ENCODE data around the gene TMEM63B. TPM values are rescaled to one million over a fixed set of nuclear protein-coding genes. Genes with fewer than 3 reads are reported as not detected.
A peak's percentile ranks its signal among the peaks of the same experiment; 100 is the strongest.
"Not testable (repeated sequence)": the region's sequence is repeated elsewhere in the genome, so short reads cannot be mapped to it uniquely, and the experiment has no call there.

Gene TMEM63B
- total and polyA plus RNA-seq, 9 of the 15 experiments (the other 6 are each of a cell fraction or from before 2014, with no cell fraction given) = 0.14 to 39.4 (median 14.4) TPM

DNA sequence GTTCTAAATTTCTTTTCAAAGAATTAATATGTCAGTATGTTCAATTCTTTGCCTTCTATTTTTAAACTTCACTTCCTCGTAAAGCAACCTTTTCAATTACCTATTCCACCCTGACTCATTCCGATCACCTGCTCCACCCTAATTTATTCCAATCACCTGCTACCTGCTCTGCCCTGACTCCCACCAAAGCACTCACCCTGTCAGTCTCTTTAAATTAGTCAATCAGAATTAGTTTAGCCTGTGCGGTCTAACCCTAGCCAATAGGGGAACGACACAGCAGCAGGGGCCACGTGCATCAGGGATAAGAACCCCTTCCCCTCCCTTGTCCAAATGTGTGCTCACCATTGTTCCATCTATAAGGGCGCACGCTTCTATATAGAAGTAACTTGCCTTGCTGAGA, 58.0 kb downstream of the TMEM63B start:
- WGBS (ENCODE audit: insufficient coverage, low coverage, missing lambda C conversion rate) = 46% methylated on average over 7 of the region's 7 CpGs
- H3K4me2 ChIP-seq (ENCODE audit: insufficient read depth, low read length); intact Hi-C loops (cut with micrococcal nuclease); ATAC-seq; H3K9ac ChIP-seq (ENCODE audit: insufficient read depth in 1 of 2, low read depth in 2 of 2, low read length in 2 of 2); H3K27ac ChIP-seq (ENCODE audit: extremely low read depth, low read depth, low read length); H3K36me3 ChIP-seq (ENCODE audit: control insufficient read depth, insufficient read depth, low read length); H4K20me1 ChIP-seq (replicated peaks; ENCODE audit: control insufficient read depth, insufficient read depth, low read length); H2AFZ ChIP-seq (ENCODE audit: low read depth, low read length); H3K9me1 ChIP-seq (ENCODE audit: control insufficient read depth, insufficient read depth, low read length); H3K4me3 ChIP-seq; H3K79me2 ChIP-seq (ENCODE audit: control insufficient read depth, insufficient read depth, low read length); DNase-seq (ENCODE audit: extremely low read depth in 1 of 4, low spot score in 3 of 4); in situ Hi-C loops (cut with MboI); BruUV-seq (replicated peaks); H3K27me3 ChIP-seq (ENCODE audit: control insufficient read depth in 2 of 2, insufficient read depth in 2 of 2, low read length in 2 of 2); FAIRE-seq; CTCF ChIA-PET (ENCODE audit: low intra/inter-chr PET ratio); H3K9me3 ChIP-seq (replicated peaks; ENCODE audit: control insufficient read depth, insufficient read depth, low read depth, low read length): not testable (repeated sequence)
- peaks cover 10 to 11% of the 10 kb centered on the region in 2 experiments; a peak in 2 of 5 replicates for H3K4me1 ChIP-seq (replicated peaks in 1 of 2; ENCODE audit: control insufficient read depth in 2 of 2, insufficient read depth in 2 of 2, low read length in 2 of 2)
- TF ChIP-seq, protein P1, sequence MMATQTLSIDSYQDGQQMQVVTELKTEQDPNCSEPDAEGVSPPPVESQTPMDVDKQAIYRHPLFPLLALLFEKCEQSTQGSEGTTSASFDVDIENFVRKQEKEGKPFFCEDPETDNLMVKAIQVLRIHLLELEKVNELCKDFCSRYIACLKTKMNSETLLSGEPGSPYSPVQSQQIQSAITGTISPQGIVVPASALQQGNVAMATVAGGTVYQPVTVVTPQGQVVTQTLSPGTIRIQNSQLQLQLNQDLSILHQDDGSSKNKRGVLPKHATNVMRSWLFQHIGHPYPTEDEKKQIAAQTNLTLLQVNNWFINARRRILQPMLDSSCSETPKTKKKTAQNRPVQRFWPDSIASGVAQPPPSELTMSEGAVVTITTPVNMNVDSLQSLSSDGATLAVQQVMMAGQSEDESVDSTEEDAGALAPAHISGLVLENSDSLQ (IDR thresholded peaks at IDR 0.05) = peak; percentile 41; the same call in 1 of the 2 replicates
- POLR2A ChIA-PET = interaction anchor here (0.7 to 2.4 kb wide), 2 partner anchors 16 to 34 kb away, joined by 3 to 10 read pairs; no protein-coding TSS in a partner anchor

DNA sequence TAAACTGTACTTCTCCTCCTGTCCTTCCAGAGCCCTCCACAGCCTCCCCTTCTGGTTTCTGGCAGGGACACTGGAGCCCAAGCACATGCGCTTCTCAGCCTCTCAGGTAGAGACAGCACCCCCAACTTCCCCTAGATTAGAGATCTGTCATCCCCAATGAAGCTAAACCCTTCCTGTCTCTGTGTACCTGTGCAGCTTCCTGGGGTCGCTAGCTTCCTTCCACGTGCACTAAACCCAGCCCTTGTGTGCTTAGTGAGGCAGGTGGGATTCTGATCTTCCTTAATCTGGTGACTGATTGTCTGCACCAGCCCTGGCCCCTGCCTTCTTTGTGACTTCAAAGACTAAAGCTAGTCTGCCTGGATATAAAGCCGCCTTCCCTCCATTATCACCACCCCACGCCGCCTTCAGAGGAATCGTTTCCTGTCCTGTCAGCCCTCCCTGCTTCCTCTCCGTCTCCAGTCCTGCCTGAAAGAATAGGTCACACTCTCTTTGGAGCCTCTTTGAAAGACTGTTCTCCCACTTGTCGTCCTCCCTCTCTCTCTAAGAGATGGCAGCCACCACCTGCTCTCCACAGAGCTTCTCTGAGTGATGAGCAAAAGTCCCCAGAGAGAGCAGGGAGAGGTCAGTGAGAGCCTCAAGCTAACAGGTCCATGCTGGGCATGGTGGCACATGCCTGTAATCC, 58.7 kb downstream of the TMEM63B start:
- FAIRE-seq (no peak), ATAC-seq (peak; percentile 59), DNase-seq (ENCODE audit: extremely low read depth in 1 of 4, low spot score in 3 of 4) (peak in 2 of 4 experiments; percentile 22 to 23)
- peak overlapping the region; percentile 64 for H3K4me2 ChIP-seq (ENCODE audit: insufficient read depth, low read length)
- H3K36me3 ChIP-seq (ENCODE audit: control insufficient read depth, insufficient read depth, low read length) = no peaks in the 10 kb centered on the region
- POLR2A ChIA-PET = interaction anchor here (0.7 to 2.4 kb wide), 5 partner anchors 8 to 61 kb away, joined by 3 to 11 read pairs (median 4); partner anchors contain the start of gene HSP90AB1
- WGBS (ENCODE audit: insufficient coverage, low coverage, missing lambda C conversion rate) = 17% methylated on average over 9 of the region's 9 CpGs
- no peaks in the 10 kb centered on the region for H3K9me3 ChIP-seq (replicated peaks; ENCODE audit: control insufficient read depth, insufficient read depth, low read depth, low read length)
- in situ Hi-C loops (cut with MboI) (no loop called here), intact Hi-C loops (cut with micrococcal nuclease) (no loop called here)
- H3K79me2 ChIP-seq (ENCODE audit: control insufficient read depth, insufficient read depth, low read length) = no peaks in the 10 kb centered on the region
- H3K4me3 ChIP-seq = no peak overlapping the region
- no peaks in the 10 kb centered on the region for H3K9me1 ChIP-seq (ENCODE audit: control insufficient read depth, insufficient read depth, low read length)
- no peak overlapping the region for H3K27ac ChIP-seq (ENCODE audit: extremely low read depth, low read depth, low read length)
- peak overlapping the region; percentile 96 for H2AFZ ChIP-seq (ENCODE audit: low read depth, low read length)
- CTCF ChIA-PET (ENCODE audit: low intra/inter-chr PET ratio) = no interaction called here
- H4K20me1 ChIP-seq (replicated peaks; ENCODE audit: control insufficient read depth, insufficient read depth, low read length) = no peaks in the 10 kb centered on the region
- no peaks in the 10 kb centered on the region for H3K27me3 ChIP-seq (ENCODE audit: control insufficient read depth in 2 of 2, insufficient read depth in 2 of 2, low read length in 2 of 2)
- peak overlapping the region; percentile 9 to 80; a peak in 2 of 4 replicates for H3K9ac ChIP-seq (ENCODE audit: insufficient read depth in 1 of 2, low read depth in 2 of 2, low read length in 2 of 2)
- H3K4me1 ChIP-seq (replicated peaks in 1 of 2; ENCODE audit: control insufficient read depth in 2 of 2, insufficient read depth in 2 of 2, low read length in 2 of 2) = peaks cover 10 to 11% of the 10 kb centered on the region in 2 experiments; a peak in 3 of 5 replicates
- no TSS peak for BruUV-seq (replicated peaks)
- TF ChIP-seq, protein P2, sequence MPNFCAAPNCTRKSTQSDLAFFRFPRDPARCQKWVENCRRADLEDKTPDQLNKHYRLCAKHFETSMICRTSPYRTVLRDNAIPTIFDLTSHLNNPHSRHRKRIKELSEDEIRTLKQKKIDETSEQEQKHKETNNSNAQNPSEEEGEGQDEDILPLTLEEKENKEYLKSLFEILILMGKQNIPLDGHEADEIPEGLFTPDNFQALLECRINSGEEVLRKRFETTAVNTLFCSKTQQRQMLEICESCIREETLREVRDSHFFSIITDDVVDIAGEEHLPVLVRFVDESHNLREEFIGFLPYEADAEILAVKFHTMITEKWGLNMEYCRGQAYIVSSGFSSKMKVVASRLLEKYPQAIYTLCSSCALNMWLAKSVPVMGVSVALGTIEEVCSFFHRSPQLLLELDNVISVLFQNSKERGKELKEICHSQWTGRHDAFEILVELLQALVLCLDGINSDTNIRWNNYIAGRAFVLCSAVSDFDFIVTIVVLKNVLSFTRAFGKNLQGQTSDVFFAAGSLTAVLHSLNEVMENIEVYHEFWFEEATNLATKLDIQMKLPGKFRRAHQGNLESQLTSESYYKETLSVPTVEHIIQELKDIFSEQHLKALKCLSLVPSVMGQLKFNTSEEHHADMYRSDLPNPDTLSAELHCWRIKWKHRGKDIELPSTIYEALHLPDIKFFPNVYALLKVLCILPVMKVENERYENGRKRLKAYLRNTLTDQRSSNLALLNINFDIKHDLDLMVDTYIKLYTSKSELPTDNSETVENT (CRISPR knock-in tag; IDR thresholded peaks at IDR 0.05) = no peak
- peak; percentile 59 for TF ChIP-seq L3MBTL2 (IDR thresholded peaks at IDR 0.05)
- TF ChIP-seq, protein P3, sequence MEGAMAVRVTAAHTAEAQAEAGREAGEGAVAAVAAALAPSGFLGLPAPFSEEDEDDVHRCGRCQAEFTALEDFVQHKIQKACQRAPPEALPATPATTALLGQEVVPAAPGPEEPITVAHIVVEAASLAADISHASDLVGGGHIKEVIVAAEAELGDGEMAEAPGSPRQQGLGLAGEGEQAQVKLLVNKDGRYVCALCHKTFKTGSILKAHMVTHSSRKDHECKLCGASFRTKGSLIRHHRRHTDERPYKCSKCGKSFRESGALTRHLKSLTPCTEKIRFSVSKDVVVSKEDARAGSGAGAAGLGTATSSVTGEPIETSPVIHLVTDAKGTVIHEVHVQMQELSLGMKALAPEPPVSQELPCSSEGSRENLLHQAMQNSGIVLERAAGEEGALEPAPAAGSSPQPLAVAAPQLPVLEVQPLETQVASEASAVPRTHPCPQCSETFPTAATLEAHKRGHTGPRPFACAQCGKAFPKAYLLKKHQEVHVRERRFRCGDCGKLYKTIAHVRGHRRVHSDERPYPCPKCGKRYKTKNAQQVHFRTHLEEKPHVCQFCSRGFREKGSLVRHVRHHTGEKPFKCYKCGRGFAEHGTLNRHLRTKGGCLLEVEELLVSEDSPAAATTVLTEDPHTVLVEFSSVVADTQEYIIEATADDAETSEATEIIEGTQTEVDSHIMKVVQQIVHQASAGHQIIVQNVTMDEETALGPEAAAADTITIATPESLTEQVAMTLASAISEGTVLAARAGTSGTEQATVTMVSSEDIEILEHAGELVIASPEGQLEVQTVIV (CRISPR knock-in tag; IDR thresholded peaks at IDR 0.05; ENCODE audit: borderline replicate concordance) = no peak
